HEK293T (cell line): Measurements from ENCODE around the gene C1orf52.

Experiments used
- ARNT ChIP-seq: fragments of 450-650 bp; IDR thresholded peaks from 2 replicates; pipeline ENCODE4 v1.6.1; 2017; ENCODE audit warnings: mild to moderate bottlenecking
- BHLHE40 ChIP-seq: fragments of 450-650 bp; IDR thresholded peaks from 2 replicates; pipeline ENCODE4 v1.6.1; 2016; ENCODE audit warnings: mild to moderate bottlenecking, moderate library complexity, borderline replicate concordance
- CTBP1 ChIP-seq: fragments of 450-650 bp; IDR thresholded peaks from 2 replicates; pipeline ENCODE4 v1.6.1; 2016; ENCODE audit warnings: borderline replicate concordance
- ELF4 ChIP-seq: fragments of 450-650 bp; IDR thresholded peaks from 2 replicates; pipeline ENCODE4 v1.6.1; 2017; ENCODE audit warnings: antibody characterized with exemption
- FOXA1 ChIP-seq: fragments of 450-650 bp; IDR thresholded peaks from 2 replicates; pipeline ENCODE4 v1.6.1; 2016; ENCODE audit warnings: mild to moderate bottlenecking
- FOXK2 ChIP-seq: fragments of 450-650 bp; IDR thresholded peaks from 2 replicates; pipeline ENCODE4 v1.6.1; 2016; ENCODE audit warnings: mild to moderate bottlenecking
- FOXM1 ChIP-seq: fragments of 450-650 bp; IDR thresholded peaks from 2 replicates; pipeline ENCODE4 v1.6.1; 2017; ENCODE audit warnings: mild to moderate bottlenecking, borderline replicate concordance
- L3MBTL2 ChIP-seq: fragments of 450-650 bp; conservative IDR thresholded peaks from 2 replicates; pipeline ENCODE4 v1.6.1; 2016; ENCODE audit warnings: mild to moderate bottlenecking
- SP1 ChIP-seq: fragments of 450-650 bp; IDR thresholded peaks from 2 replicates; pipeline ENCODE4 v1.6.1; 2017
- SUZ12 ChIP-seq: fragments of 450-650 bp; IDR thresholded peaks from 2 replicates; pipeline ENCODE4 v1.6.1; 2016; ENCODE audit warnings: mild to moderate bottlenecking
- ZNF384 ChIP-seq: fragments of 450-650 bp; IDR thresholded peaks from 2 replicates; pipeline ENCODE4 v1.6.1; 2016
- TF ChIP-seq, protein P1 (sequence below): fragments of 450-650 bp; IDR thresholded peaks from 2 replicates; pipeline ENCODE4 v1.6.1; 2016

DNA sequence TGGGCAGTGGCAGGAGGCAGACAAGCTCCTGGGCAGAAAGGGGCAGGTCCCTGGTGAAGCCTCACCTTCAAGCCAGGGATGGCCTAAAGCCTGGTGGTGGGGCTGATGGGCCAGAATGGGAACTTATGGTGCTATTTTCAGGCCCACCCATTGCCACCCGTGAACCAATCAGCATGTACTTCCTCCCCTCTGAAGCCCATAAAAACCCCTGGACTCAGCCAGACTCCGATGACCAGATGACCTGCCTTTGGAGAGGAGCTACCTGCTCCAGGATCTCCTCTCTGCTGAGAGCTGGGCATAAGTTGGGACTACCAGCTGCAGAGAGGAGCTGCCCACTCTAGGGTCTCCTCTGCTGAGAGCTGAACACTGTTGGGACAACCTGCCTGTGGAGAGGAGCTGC, 24.7 kb upstream of the C1orf52 start:
- no peak for TF ChIP-seq L3MBTL2
- TF ChIP-seq ELF4, result no peak
- no peak for TF ChIP-seq SUZ12
- TF ChIP-seq FOXA1, result no peak
- TF ChIP-seq BHLHE40, result no peak
- TF ChIP-seq ZNF384, result no peak
- TF ChIP-seq, protein P1, sequence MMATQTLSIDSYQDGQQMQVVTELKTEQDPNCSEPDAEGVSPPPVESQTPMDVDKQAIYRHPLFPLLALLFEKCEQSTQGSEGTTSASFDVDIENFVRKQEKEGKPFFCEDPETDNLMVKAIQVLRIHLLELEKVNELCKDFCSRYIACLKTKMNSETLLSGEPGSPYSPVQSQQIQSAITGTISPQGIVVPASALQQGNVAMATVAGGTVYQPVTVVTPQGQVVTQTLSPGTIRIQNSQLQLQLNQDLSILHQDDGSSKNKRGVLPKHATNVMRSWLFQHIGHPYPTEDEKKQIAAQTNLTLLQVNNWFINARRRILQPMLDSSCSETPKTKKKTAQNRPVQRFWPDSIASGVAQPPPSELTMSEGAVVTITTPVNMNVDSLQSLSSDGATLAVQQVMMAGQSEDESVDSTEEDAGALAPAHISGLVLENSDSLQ, result no peak
- no peak for TF ChIP-seq SP1
- no peak for TF ChIP-seq CTBP1
- no peak for TF ChIP-seq ARNT
- no peak for TF ChIP-seq FOXM1
- TF ChIP-seq FOXK2, result no peak
